ENCODE results near the gene SP9.

DNA sequence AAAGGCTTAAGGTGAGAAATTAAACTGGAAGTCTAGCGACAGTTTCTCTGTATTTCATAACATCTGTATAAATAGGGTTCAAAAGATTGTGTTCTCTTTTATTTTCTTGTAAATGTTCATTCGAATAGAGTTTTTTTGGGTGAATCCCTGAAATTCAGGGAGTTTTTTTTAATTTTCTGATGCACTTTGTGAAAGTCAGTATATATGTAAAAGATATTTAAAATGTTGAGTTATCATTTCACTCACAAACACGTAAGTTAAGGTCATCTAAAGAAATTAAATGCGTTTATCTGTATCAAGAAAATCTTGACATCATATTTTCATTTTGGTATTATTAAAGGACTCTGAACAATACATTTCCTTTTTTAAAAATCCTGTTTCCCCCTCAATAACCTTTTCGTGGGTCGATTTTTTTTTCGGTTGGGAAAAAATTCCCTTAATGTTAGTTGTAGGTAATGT, 3.4 kb downstream of the SP9 start:
- TF ChIP-seq, protein P1, sequence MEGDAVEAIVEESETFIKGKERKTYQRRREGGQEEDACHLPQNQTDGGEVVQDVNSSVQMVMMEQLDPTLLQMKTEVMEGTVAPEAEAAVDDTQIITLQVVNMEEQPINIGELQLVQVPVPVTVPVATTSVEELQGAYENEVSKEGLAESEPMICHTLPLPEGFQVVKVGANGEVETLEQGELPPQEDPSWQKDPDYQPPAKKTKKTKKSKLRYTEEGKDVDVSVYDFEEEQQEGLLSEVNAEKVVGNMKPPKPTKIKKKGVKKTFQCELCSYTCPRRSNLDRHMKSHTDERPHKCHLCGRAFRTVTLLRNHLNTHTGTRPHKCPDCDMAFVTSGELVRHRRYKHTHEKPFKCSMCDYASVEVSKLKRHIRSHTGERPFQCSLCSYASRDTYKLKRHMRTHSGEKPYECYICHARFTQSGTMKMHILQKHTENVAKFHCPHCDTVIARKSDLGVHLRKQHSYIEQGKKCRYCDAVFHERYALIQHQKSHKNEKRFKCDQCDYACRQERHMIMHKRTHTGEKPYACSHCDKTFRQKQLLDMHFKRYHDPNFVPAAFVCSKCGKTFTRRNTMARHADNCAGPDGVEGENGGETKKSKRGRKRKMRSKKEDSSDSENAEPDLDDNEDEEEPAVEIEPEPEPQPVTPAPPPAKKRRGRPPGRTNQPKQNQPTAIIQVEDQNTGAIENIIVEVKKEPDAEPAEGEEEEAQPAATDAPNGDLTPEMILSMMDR (conservative IDR thresholded peaks at IDR 0.05; ENCODE audit: low read depth, low read length) = no peak
- TF ChIP-seq EZH2 (IDR thresholded peaks at IDR 0.05; ENCODE audit: borderline replicate concordance, low read depth, low read length, poor library complexity, severe bottlenecking) = no peak
